Thyroid gland (tissue), 4 donors: ENCODE measurements around the gene CRIP1.

ENCODE experiments used
- POLR2A ChIP-seq, 2 donors: fragments of 450-650 bp; IDR thresholded peaks; one replicate each; pipeline ENCODE4 v1.6.1; 2017; ENCODE audit warnings: antibody characterized with exemption in 2 of 2, mild to moderate bottlenecking in 2 of 2, moderate library complexity in 1 of 2
- TF ChIP-seq, protein P1 (sequence below), 6 experiments: fragments of 200-600 bp in 3 of 6; fragments of 450-650 bp in 3 of 6; sonication (generic) in 3 of 6; IDR thresholded peaks; one replicate each; pipeline ENCODE4 v1.5.1; 2016 to 2019; ENCODE audit warnings: antibody characterized with exemption in 6 of 6, mild to moderate bottlenecking in 2 of 6, inconsistent platforms in 1 of 6, moderate library complexity in 1 of 6

DNA sequence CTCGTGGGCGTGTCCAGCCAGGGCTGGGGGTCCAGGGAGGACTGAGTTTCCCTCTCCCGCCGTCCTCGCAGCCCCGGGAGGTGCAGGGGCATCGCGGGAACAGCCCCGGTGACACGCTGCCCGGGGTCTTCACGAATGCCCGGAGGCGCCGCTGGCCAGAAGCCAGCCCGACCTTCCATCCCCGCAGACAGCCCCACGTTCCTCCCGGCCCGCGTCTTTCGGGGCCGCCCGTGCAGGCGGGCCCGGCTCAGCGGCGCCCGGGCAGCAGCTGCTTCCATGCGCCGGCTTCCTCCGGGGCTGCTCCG lies 3.5 kb downstream of the CRIP1 start:
- TF ChIP-seq, protein P1, sequence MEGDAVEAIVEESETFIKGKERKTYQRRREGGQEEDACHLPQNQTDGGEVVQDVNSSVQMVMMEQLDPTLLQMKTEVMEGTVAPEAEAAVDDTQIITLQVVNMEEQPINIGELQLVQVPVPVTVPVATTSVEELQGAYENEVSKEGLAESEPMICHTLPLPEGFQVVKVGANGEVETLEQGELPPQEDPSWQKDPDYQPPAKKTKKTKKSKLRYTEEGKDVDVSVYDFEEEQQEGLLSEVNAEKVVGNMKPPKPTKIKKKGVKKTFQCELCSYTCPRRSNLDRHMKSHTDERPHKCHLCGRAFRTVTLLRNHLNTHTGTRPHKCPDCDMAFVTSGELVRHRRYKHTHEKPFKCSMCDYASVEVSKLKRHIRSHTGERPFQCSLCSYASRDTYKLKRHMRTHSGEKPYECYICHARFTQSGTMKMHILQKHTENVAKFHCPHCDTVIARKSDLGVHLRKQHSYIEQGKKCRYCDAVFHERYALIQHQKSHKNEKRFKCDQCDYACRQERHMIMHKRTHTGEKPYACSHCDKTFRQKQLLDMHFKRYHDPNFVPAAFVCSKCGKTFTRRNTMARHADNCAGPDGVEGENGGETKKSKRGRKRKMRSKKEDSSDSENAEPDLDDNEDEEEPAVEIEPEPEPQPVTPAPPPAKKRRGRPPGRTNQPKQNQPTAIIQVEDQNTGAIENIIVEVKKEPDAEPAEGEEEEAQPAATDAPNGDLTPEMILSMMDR (IDR thresholded peaks at IDR 0.05), result no peak
- TF ChIP-seq POLR2A (IDR thresholded peaks at IDR 0.05), result no peak
